Left cardiac atrium (tissue), 4 donors: ENCODE data around the gene GCHFR. TPM values are rescaled to one million over a fixed set of nuclear protein-coding genes. Genes with fewer than 3 reads are reported as not detected.

Experiments used
- ATAC-seq, 2 donors: fragments of 200-7000 bp; cut with Tn5 transposase; one replicate each; pipeline ENCODE4 v1.9.1; 2020; ENCODE audit warnings: mild to moderate bottlenecking in 2 of 2, moderate library complexity in 2 of 2
- DNase-seq: peaks from one replicate; pipeline ENCODE4 v3.0.0-alpha.2; 2020
- intact Hi-C, 2 donors: fragments of 100-400 bp; cut with DNase I; formaldehyde crosslinking; loops; one replicate each; pipeline versions ENCODE4 v1.14.1 to v1.15.1; 2022 to 2023
- long read RNA-seq: library from polyadenylated mRNA; unstranded; transcript quantifications from one replicate; pipeline ENCODE4 v2.0.0, GENCODE V29; 2021
- total RNA-seq, 2 donors: library from RNA; stranded (reverse); fragmentation: NEBNext Ultra II Directional; extraction: Animal tissue kit (Norgen Biotek cat#: 25700); gene quantifications; one replicate each; pipeline ENCODE4 v1.2.1, GENCODE V29; 2021
- donor health status: DM: no; HTN: yes; CAD: no.
- donor health status: DM: no; HTN: yes; CAD: no; lungs with severe emphysema.
- donor health status: DM: yes; HTN: yes; CAD: no.
- donor health status: Dilated cardiomyopathy.

The GCHFR gene
- total RNA-seq: 10 to 100 TPM in 1 of 2 donors, 1 to 10 TPM in 1; 6.5 to 18.2 TPM
- long read RNA-seq: 0 reads

DNA sequence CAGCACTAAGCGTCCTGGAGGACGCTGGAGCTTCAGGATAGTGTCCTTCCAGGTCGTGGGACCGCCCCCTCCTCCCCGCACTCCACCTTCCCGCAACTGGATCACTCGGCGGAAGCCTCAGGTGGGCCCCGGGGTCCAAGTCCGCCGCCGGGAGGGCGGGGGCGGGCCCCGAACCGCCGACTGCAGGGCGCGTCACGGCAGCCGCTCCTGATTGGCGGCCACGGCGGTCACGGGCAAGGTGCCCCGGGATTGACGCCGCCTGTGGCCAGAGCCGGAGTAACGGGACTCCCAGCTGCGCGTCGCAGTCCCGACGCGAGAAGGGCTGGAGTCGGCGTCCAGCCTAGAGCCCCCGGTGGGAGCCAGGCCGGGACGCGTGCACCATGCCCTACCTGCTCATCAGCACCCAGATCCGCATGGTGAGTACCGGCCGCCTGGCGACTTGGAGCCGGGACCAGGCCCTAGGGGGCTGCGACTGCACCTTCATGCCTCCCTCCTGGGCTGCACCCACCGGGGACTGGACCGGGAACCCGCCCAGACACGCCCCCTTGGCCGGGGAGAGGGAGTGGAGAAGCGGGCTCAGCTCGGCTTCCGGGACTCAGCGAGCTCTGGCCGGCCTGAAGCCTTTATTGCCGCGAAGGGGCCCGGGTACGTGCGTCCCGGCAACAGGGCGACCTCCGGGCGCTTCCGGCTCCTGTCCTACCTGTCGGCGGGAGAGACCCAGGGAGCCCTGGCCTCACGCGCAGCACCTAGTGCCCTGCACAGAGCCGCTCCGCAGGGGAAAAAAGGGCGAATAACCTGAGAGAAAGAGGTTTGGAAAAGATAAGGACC is at the start of gene GCHFR:
Gene GCHFR, plus strand, starts transcription at position 268 of the 828 bp plus-strand sequence. Its CDS starts 113 bp downstream, at position 381.
- ATAC-seq (peak; percentile 73 to 85), DNase-seq (peak; percentile 81)
- intact Hi-C loops: no loop called here

DNA sequence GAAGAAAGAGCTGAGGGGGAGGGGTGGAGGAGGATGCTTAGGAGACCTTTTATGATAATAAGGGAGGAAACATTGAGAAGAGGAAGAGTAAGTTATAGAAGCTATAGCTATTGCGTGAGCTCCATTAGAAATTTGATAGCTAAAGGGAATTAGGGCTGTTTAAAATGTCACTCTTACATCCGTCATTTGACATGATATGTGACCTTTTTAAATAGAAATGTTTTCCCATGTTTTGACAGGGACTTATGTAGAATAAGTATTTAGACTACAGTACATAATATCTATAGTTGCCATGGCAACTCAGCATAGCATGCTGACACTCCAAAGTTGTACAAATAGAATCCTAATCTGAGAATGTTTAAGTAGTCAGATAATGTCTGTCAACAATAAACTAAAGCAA is 49.7 kb upstream of the GCHFR start:
- ATAC-seq: no peak
- intact Hi-C loops: no loop called here
- no peak for DNase-seq

DNA sequence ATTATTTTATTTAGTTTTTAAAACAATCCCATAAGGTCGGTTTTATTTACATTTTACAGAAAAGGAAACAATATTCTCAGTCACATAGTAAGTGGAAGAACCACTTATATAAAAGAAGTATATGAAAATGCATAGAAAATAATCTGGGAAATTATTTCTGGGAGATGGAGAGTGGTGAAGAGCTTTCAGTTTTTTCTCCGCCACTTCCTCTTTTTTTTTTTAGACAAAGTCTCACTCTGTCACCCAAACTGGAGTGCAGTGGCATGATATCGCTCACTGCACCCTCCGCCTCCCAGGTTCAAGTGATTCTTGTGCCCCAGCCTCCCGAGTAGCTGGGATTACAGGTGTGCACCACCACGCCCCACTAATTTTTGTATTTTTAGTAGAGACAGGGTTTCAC is 47.7 kb upstream of the GCHFR start:
- no peak for DNase-seq
- intact Hi-C loops: no loop called here
- ATAC-seq: no peak

DNA sequence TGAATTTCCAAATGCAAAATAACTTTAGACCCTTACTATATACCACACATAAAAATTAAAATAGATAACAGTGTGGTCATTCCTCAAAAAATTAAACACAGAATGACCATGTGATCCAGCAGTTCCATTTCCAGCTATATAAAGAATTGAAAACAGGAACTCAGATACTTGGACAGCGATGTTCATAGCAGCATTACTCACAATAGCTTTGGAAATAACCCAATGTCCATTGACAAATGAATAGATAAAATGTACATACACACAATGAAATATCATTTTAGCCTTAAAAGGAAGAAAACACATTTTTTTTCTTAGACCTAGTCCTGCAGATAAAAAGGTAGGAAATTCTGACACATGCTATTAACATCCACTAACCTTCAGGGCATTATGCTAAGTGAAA is 42.2 kb upstream of the GCHFR start:
- DNase-seq (no peak), ATAC-seq (no peak)
- intact Hi-C loops: no loop called here

DNA sequence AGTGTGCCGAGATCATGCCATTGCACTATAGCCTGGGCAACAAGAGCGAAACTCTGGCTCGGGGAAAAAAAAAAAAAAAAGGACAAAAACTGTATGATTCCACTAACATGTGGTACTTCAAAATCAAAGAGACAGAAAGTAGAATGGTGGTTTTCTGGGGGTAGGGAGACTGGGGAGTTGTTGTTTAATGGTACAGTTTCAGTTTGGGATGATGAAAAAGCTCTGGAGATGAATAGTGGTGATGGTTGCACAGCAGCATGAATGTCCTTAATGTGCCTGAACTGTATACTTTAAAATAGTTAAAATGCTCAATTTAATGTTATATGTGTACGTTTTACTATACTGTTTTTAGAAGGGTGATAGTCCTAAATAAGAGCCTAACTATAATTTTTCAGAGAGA is 41.5 kb upstream of the GCHFR start:
- intact Hi-C loops: no loop called here
- no peak for DNase-seq
- ATAC-seq: no peak

DNA sequence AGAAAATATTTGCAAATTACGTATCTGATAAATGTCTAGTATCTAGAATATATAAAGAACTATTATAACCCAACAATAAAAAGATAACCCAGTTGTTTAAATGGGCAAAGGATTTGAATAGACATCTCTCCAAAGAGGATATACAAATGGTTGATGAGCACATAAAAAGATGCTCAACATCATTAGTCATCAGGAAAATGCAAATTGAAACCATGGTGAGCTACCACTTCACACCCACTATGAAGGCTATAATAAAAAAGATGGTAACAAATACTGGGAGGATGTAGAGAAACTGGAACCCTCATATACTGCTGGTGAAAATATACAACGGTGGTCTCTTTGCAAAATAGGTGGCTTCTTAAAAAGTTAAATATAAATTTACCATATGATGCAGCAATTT is 40.9 kb upstream of the GCHFR start:
- ATAC-seq (no peak), DNase-seq (no peak)
- intact Hi-C loops: no loop called here

DNA sequence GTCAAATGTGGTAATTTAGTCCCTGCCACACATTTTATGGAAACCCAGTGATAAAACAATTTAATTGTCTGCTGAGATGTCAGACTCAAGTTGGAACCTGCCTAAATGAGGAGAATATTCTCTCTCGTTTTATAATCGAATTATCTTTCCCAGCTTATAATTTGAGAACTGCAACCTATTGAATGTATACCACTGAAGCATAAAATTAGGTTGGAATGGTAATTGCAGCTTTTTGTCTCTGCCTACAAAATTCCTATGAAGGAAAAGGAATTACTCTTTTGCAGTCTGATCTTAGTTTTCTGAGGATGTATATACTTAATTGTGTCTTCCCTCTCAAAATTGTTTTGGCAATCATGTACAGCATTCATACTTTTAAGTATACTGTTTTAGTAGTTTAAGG is 39.9 kb upstream of the GCHFR start:
- DNase-seq: no peak
- ATAC-seq: no peak
- intact Hi-C loops: no loop called here

DNA sequence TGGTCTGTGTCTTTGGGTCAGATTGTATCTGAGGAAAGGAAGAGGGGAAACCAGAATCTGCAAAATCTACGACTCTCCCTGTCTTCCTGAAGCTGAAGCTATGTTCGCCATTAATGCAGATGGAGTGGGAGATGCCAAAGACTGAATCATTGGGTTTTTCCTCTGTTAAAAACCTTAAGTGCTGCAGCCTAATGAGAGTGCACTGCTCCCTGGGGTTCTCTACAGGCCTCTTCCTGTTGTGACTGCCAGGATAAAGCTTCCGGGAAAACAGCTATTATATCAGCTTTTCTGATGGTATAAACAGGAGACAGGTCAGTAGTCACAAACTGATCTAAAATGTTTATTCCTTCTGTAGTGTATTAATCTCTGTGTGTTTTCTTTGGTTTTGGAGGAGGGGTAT is 32.8 kb upstream of the GCHFR start:
- DNase-seq (no peak), ATAC-seq (no peak)
- intact Hi-C loops: no loop called here

DNA sequence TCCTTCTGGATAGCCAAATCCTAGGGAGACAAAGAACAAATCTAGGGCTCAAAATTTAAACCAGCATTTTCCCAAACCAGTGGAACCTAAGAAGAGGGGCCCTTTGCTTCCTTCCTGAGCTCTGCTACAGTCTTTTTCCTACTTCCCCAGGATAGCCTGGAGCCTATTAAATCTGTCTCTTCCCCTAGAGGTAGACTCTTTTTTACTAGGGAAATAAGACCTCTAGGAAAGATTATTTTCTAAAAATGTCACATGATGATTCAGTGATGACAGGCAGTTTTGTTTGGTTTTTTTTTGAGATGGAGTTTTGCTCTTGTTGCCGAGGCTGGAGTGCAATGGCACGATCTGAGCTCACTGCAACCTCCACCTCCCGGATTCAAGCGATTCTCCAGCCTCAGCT is 27.3 kb upstream of the GCHFR start:
- DNase-seq (no peak), ATAC-seq (no peak)
- intact Hi-C loops: no loop called here

DNA sequence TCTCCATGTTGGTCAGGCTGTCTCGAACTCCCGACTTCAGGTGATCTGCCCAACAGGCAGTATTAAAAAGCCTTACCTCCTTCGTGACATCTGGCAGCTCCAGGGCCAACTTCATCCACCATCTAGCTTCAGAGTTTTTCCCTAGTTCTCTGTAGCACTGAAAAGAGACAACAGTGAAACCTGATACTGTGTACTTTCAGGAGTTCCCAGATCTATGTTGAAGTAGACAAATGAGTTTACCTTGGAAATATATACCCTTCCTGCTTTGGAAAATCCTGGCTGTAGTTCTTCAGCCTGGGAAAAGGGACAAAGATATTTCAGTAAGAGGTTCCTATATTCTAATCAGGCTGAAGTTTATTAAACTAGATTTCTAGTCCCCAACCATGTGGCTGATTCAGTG is 26.8 kb upstream of the GCHFR start:
- ATAC-seq: no peak
- DNase-seq: no peak
- intact Hi-C loops: no loop called here

DNA sequence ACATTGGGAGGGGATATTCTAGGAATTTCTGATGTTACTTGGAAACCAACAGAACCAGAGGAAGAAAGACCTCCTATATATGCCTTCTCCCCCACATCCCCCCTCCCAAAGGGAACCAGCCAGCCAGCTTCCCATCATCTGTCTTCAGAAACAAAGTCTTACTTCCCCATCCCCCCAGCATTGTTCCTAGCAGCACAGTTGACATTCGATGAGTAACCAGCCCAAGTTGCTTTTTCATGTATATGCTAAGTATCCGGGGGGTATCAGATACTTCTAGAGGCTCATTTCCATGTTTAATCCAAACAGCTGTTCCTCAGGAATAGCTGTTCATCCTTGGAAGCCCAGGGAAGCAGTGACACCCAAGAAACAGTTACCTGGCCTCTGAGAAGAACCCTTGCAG is 24.8 kb upstream of the GCHFR start:
- ATAC-seq (no peak), DNase-seq (no peak)
- intact Hi-C loops: no loop called here

DNA sequence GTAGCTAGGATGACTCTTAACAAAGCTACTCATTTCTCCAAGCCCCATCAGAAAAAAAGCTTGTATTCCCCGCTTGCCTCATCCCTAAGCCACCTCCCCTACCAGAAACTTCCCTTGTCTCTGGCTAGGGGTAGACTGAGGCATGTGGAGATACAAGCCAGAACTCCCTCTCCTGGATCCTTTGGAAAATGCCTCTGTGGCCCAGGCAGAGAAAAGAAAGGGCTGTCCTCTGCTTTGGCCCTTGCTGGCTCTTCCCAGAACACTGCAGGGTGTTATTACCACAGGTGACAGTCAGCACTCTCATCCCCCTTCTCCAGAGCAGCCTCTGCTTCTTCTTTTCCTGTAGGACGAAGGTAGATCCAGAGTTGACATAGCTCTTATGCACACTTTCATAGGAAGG is 24.0 kb upstream of the GCHFR start:
- ATAC-seq: no peak
- intact Hi-C loops: no loop called here
- no peak for DNase-seq

DNA sequence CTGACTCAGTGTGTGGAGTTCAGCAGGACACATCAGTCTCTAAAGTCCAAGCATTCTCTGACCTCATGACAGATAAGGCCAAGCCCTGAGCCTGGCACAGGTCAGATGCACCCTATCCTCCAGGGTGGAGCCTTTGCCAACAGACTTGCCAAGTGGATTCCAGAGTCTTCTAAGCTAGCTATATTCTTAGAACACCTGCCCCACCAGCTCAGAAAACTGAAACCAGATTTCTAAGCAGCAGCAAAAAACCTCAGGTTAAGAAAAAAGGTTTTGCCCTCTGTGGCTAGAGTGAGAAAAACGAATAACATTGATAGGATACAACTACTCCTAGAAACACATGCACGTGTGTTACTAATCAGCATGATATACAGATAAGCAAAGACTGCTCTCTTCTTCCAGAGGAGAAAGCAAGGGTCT is 20.4 kb upstream of the GCHFR start:
- DNase-seq (no peak), ATAC-seq (peak in 1 of 2 donors; percentile 10)
- intact Hi-C loops: no loop called here

DNA sequence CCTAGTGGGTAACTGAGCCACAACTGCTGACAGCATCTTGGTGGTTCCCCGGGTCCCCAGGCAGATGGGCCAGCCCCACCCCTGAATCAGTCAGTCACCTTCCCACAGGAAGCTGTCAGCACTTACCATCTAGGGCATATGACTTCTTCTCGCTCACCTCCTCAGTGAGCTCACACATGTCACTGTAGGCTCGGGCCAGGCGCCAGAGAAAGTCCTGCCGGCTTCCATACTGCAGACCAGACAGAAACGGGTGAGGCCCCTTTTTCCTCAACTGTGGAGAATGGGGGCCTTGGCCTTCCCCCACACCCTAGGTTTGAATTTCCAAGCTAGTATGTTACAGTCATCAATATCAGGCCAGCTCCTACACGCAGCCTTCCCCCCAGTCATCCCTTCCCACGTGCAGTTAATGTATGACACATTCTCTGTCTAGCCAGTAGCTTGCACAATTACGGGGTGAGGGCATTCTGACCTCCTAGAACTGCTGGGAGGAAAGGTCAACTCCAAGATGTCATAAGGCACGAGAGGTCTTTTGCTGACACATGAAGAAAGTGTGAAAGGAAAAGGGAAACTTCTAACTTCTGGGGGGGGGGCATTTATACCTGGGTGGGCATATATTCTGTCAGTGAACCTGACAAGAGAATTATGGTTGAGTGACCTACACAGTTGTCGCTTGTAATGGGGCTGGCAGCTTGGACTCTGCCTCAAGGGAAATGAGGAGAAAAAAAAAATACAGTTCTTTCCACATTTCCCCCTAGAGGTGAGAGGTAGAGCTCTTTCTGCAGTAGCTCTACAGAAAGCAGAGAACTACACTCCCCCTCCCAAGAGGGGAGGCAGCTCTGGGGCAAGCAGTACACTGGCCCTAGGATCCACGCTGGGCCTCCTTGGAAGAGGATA is 19.7 kb upstream of the GCHFR start:
- peak; percentile 45 for DNase-seq
- intact Hi-C loops: no loop called here
- ATAC-seq: peak; percentile 41 to 86

DNA sequence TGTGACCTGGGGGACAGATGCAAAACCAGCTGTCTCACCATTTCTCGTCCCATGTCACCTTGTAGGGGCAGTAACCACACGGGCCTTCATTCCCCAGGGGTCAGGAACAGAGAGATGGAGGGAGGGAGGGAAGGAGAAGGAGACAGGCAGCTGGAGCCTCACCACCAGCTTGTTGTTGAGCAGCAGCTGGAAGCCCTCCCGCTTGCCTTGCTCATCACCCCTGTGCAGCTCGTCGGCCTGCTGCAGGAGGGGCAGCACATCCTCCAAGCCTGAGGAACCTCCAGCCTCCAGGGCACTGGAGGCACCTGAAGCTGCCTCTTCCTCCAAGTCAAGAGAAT is 19.1 kb upstream of the GCHFR start:
- ATAC-seq: no peak
- intact Hi-C loops: no loop called here

DNA sequence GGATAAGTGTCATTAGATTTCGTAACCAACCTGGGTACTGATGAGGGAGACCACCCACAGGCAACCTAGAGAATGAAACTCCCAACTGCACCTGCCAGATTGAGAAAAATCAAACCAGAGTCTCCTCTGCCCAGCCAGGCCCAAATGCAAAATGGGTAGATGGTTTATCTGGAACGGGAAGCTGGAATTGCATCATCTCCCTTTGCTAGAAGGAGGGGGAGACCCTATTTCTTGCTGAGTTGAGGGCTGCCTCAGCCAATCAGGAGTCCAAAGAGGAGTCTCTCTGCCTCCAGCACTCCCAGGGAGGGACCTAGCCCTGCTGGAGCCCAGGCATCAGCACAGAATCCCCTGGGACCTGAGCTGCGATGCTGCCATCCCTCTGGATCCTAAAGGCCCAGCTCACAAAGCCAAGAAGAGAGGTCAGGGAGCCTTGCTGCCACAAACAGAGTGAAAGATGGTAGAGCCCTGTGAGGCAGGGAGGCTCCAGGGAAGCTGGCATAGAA is 16.9 kb upstream of the GCHFR start:
- intact Hi-C loops: no loop called here
- peak; percentile 30 for DNase-seq
- peak in 1 of 2 donors; percentile 10 for ATAC-seq

More for the DNA sequence above, 19.1 kb upstream of the GCHFR start:
- no peak for DNase-seq

DNA sequence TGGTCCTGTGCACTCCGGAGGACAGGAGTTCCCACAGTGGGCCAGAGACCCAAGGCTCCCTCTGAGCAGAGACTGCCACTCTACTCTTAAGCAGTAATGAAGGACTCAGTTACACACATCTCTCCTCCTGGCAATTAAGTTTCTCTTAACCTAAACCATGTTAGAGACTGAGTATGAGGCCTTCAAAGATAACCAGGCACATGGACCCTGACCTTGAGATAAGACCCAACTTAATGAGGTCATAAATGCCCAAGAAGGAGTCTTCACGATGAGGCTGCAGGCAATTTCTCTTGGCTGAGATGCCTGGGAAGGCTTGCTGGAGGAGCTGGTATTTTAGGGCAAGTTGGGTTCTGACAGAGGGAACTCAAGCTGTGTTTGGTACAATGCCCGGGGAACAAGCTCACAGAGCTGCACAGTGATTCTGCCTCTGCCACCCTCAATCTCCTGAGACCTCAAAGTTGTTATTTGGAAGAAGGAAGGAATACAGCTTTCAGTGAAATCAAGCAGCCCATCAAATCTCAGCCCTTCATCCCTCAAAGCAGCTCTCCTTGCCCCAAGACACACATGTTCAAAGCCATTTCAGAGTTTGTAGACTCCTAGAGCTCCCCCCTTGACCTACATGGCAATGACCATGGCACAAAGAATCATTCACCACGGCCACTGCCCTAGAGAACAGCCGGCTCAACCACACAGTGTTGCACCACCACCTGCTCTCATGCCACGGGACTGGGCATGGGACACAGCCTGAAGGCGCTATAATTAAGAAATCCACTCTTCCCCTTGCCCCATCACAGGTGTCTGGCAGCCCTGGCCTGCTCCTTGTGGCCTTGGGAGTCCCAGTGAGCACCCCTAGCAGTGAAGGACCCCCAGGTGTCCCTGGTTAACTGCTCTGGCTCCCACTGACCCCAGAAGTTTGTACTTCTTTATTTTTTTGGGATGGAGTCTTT is 15.9 kb upstream of the GCHFR start:
- intact Hi-C loops: no loop called here
- peak in 1 of 2 donors; percentile 81 for ATAC-seq
- no peak for DNase-seq

DNA sequence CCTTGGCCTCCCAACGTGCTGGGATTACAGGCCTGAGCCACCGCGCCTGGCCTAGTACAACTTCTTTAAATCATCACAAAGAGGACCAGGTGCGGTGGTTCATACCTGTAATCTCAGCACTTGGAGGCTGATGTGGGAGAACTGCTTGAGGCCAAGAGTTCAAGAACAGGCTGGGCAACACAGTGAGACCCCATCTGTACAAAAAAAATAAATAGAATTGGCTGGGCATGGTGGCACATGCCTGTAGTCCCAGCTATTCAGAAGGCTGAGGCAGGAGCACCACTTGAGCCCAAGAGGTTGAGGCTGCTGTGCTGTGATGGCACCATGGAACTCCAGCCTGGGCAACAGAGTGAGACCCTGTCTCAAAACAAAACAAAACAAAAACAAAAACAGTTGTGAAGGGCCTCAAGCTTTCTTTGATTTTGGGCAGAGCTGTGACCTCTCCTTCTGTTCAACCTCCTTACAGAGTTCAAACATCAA is 14.7 kb upstream of the GCHFR start:
- ATAC-seq (no peak), DNase-seq (no peak)
- intact Hi-C loops: no loop called here

DNA sequence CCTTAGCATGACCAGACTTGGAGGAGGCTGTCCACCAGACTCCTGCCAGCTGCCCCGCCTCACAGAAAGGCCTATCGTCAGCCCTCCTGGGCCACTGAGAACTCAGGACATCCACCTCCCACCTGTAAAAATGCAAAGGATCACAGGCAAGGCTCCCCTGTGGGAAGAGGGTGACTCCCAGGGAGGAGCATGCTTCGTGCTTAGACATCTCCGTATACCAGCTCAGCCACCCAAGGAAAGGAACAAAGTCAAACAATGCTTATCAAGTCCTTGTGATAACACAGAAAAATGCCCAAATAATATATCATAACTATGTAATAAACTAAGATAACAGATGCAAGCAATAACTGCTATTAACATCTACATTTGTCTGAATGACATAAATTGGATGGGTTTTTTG is 13.0 kb upstream of the GCHFR start:
- DNase-seq: no peak
- intact Hi-C loops: no loop called here
- no peak for ATAC-seq
